NK-92 treated with Interleukin-12 subunit alpha and Interleukin-12 subunit beta, amount 100 ng/mL, for 24 hours (cell line): ENCODE data around the gene GLS2.
"Not testable (repeated sequence)": the region's sequence is repeated elsewhere in the genome, so short reads cannot be mapped to it uniquely, and the experiment has no call there.

Experiments
- DNase-seq: peaks from one replicate; lab custom pipeline; 2025; lab: John Stamatoyannopoulos, UW

Gene GLS2

DNA sequence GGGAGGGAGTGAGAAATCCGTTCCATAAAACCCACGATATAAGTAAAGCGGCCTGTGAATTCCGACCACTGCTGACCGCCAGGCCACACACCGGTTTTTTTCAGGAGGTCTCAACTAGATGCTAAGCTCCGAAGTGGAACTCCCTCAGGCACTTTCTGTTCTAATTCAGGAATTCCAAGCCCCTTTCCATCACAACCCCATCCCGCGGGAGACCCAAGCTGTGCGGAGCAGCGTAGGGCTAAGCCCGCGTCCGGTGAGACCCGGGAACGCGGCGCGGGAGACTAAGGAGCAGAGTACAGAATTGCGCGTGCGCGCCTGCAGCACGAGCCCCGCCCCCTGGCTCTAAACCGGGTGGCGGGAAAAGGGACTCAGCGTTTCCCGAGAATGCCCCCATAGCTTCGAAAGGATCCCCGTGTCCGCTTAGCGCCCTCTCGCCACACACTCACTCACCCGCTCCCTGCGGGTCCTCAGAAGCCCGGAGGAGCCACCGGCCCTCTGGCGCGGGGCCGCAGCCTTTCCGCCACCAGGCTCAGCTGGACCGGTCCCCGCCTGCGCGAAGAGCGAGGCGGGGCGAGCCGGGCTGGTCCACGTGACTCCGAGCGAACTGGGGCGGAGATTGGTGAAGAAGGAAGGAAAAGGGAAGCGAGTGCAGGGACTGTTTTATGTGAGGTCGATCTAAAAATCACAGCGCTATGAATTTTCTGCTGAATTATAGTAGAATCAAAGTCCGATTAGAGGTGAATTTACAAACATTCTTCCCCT, 38.9 kb downstream of the GLS2 start, which contains the start of gene TIMELESS:
Gene TIMELESS (minus strand): TSS at position 567 of the 762 bp plus-strand sequence. CDS start 15,256 bp downstream, outside the sequence.
- peak; percentile 75 for DNase-seq

DNA sequence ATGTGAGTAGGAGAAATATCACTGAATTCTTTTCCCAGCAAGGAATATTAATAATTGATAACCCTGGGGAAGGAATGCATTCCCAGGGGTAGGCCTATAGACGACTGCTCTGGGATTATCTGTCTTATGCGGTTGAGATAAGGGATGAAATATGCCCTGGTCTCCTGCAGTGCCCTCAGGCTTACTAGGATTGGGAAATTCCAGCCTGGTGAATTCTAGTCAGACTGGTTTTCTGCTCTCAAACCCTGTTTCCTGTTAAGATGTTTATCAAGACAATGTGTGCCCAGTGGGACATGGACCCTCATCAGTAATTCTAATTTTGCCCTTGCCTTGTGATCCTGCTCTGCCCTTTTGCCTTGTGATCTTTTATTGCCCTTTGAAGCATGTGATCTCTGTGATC, 44.8 kb downstream of the GLS2 start:
- DNase-seq = not testable (repeated sequence)

DNA sequence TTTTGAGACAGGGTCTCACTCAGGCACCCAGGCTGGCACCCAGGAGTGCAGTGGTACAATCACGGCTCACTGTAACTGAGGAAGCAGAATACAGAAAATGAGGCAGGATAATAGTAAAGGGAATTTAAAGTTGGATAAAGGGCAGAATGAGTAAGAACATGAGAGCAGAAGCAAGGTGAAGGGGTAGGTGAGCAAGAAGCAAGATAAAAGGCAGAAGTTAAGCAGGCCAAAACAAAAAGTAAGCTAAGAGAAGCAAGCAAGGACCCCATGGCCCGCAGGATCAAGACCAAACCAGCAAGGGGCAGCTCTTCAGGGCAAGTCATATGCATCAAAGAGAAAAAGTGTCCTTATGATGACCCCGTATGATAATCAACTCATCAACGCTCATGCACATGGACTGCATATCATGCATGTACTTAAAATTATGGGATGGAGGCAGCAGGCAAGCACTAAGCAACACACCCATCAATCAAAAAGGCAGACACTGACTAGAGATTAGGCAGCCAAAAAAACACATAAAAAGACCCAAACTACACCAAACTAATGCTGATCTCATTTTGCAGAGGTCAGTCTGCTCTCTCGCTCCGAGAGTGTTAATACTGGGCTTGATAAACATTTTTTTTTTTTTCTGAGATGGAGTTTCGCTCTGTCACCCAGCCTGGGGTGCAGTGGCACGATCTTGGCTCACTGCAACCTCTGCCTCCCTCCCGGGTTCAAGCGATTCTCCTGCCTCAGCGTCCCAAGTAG, 50.4 kb downstream of the GLS2 start:
- no peak for DNase-seq

DNA sequence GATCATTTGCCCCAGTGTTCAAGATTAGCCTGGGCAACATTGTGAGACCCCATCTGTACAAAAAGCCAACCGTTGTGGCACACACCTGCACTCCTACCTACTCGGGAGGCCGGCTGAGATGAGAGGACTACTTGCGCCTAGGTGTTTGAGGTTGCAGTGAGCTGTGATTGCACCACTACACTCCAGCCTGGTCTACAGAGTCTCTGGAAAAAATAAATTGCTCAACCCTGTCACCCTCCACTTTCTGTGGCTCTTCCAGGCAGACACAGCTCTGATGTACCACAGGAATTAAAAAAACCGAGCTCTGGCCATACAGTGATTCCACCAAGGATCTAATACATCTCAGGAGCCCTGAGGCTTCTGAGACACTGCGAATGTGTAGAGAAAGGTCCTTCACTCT, 53.1 kb downstream of the GLS2 start:
- no peak for DNase-seq

DNA sequence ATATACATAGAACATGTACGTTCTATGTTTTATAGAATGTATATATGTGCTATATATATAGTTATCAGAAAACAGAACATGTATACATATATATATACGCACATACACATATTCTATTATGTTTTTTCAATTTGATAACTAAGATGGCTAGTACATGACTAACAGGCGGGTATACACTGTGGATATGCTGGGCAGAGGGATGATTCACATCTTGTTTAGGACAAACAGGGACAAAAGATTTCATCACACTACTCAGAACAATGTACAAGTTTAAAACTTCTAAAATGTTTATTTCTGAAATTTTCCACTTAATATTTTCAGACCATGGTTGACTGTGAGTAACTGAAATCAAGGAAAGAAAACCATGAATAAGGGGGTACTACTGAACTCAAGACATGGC, 56.1 kb downstream of the GLS2 start:
- DNase-seq = no peak

DNA sequence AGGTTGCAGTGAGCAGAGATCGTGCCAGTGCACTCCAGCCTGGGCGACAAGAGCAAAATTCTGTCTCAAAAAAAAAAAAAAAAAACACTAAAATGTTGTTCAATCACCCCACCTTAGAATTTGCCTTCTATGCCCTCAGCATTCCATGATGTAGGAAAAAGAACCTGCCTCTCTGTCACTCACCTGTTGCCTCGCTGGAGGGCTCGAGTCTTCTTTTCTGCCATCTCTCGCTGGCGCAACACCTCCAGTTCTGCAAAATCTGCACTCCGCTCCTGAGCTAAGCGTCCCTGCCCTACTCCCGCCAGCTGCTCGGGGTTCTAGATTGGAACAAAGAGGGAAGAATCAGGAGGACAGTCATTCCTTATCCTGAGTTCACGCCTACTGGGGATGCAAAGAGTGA, 56.7 kb downstream of the GLS2 start:
- DNase-seq = no peak

DNA sequence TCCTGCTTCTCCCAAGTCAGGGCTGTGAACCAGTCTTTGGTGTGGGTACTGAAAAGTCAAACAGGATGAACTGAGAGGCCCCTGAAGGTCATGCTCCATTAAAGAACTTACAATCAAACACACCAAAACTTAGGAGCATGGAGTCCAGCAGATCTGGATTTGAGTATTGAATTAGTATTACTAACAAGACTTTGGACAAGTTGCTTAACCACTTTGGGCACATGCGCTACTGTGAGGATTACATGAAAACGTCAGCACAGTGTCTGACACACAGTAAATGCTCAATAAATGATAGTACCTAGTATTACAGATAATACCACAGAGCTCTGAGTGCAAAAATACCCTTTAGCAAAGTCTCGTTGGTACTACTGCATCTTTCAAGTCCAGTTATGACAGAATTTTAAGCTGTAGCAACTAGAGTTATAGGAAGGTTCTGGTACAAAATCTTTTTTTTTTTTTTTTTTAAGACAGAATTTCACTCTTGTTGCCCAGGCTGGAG, 62.0 kb downstream of the GLS2 start:
- DNase-seq = no peak

DNA sequence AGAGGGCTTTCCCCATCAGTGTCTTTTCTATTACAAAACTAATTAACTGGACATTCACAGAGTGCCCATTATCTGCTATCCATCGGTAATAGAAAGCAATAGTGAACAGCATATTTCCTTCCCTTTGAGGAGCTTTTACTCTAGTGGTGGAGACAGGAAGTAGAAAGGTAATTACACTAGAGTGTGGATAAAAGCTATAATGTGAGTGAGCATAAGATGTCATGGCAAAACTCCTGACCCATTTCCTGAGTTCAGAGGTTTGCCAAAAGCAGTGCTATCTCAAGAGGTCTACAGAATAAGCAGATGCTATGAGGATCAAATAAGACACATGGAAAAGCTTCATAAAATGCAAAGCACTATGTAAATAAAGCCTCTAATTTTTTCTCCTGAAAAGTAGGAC, 62.8 kb downstream of the GLS2 start:
- no peak for DNase-seq
